PC-3 (cell line): ENCODE data around the gene MYO5C. TPM values are rescaled to one million over a fixed set of nuclear protein-coding genes. Genes with fewer than 3 reads are reported as not detected.

ENCODE experiments used
- ATAC-seq: fragments of 200-7000 bp; cut with Tn5 transposase; 2 replicates; pipeline ENCODE4 v1.9.1; 2020; ENCODE audit warnings: mild to moderate bottlenecking, moderate library complexity
- BruUV-seq: library from RNA; stranded (reverse); fragments of 400-500 nt; replicated peaks from 2 replicates; lab custom pipeline; 2021; lab: Mats Ljungman, UMichigan
- CTCF ChIA-PET: fragments of 300-600 bp; sonication (Branson Sonifier 250); formaldehyde crosslinking; loops from one replicate; lab custom pipeline; 2022; ENCODE audit warnings: antibody characterized with exemption; lab: Charles Lee
- POLR2A ChIA-PET: fragments of 300-600 bp; sonication (Branson Sonifier 250); formaldehyde crosslinking; loops from one replicate; lab custom pipeline; 2022; ENCODE audit warnings: antibody characterized with exemption; ENCODE audit not compliant: unreplicated experiment; lab: Charles Lee
- DNase-seq: peaks from one replicate; pipeline ENCODE4 v3.0.0-alpha.2; 2015
- H2AFZ ChIP-seq: fragments of 300-600 bp; sonication (generic); 2 replicates; pipeline ENCODE4 v1.6.0; 2016; ENCODE audit warnings: antibody characterized with exemption, low read length
- H3F3A ChIP-seq: fragments of 300-600 bp; sonication (generic); one replicate; pipeline ENCODE4 v1.6.0; 2017; ENCODE audit warnings: antibody characterized with exemption, low read length, control low read depth, mild to moderate bottlenecking; ENCODE audit not compliant: unreplicated experiment
- H3K27ac ChIP-seq: fragments of 300-600 bp; sonication (generic); 2 replicates; pipeline ENCODE4 v1.5.1; 2016; ENCODE audit warnings: mild to moderate bottlenecking, low read length
- H3K27me3 ChIP-seq: fragments of 300-600 bp; sonication (generic); 2 replicates; pipeline ENCODE4 v1.6.1; 2016; ENCODE audit warnings: low read length, mixed read lengths
- H3K36me3 ChIP-seq: fragments of 300-600 bp; sonication (generic); 2 replicates; pipeline ENCODE4 v1.6.1; 2016; ENCODE audit warnings: low read depth, mixed run types, low read length, mixed read lengths
- H3K4me1 ChIP-seq: fragments of 300-600 bp; sonication (generic); 2 replicates; pipeline ENCODE4 v1.5.1; 2016; ENCODE audit warnings: low read length; ENCODE audit not compliant: insufficient read depth
- H3K4me2 ChIP-seq: fragments of 300-600 bp; sonication (generic); 2 replicates; pipeline ENCODE4 v1.6.0; 2016; ENCODE audit warnings: low read length
- H3K4me3 ChIP-seq: fragments of 300-600 bp; sonication (generic); 2 replicates; pipeline ENCODE4 v1.5.1; 2016; ENCODE audit warnings: mild to moderate bottlenecking, low read length, mixed read lengths
- H3K79me2 ChIP-seq: fragments of 300-600 bp; sonication (generic); 2 replicates; pipeline ENCODE4 v1.6.1; 2017; ENCODE audit warnings: low read length, mixed read lengths
- H3K9ac ChIP-seq: fragments of 300-600 bp; sonication (generic); 2 replicates; pipeline ENCODE4 v1.6.0; 2016; ENCODE audit warnings: mild to moderate bottlenecking, low read length
- H3K9me2 ChIP-seq: fragments of 300-600 bp; sonication (generic); replicated peaks from 2 replicates; pipeline ENCODE4 v1.6.1; 2016; ENCODE audit warnings: mixed run types, low read length, mixed read lengths
- H3K9me3 ChIP-seq: fragments of 300-600 bp; sonication (generic); 2 replicates; pipeline ENCODE4 v1.6.1; 2016; ENCODE audit warnings: low read length, mixed read lengths
- H4K20me1 ChIP-seq: fragments of 300-600 bp; sonication (generic); 2 replicates; pipeline ENCODE4 v1.6.1; 2016; ENCODE audit warnings: low read length, mixed read lengths
- CTCF ChIP-seq: fragments of 300-600 bp; sonication (generic); conservative IDR thresholded peaks from 2 replicates; pipeline ENCODE4 v1.5.1; 2017; ENCODE audit warnings: antibody characterized with exemption, low read depth, mild to moderate bottlenecking, low read length
- EZH2 ChIP-seq: fragments of 300-600 bp; sonication (generic); IDR thresholded peaks from one replicate; pipeline ENCODE4 v1.6.1; 2017; ENCODE audit warnings: antibody characterized with exemption, mild to moderate bottlenecking, low read length; ENCODE audit not compliant: unreplicated experiment
- EZH2phosphoT487 ChIP-seq: fragments of 300-600 bp; sonication (generic); IDR thresholded peaks from 2 replicates; pipeline ENCODE4 v1.6.1; 2018; ENCODE audit warnings: mild to moderate bottlenecking, antibody characterized with exemption, low read length, borderline replicate concordance
- intact Hi-C: fragments of 100-400 bp; cut with micrococcal nuclease; formaldehyde crosslinking; loops from 2 replicates; pipeline ENCODE4 v1.9.0; 2023
- total RNA-seq: library from RNA; depleted of rRNA; stranded (reverse); fragments of >200 nt; gene quantifications from 2 replicates; pipeline ENCODE4 v1.2.3, GENCODE V29; 2014

Gene MYO5C
- total RNA-seq, 1 experiment from 2014 or later, result 17.7 TPM

GRCh38 chr15:52251144-52251860, 44.3 kb downstream of the MYO5C start:
- Histone ChIP-seq H3K27ac (peak overlapping the region; percentile 95), H2AFZ (no peak overlapping the region), H3K27me3 (no peaks in the 10 kb centered on the region), H4K20me1 (no peaks in the 10 kb centered on the region), H3K36me3 (peaks cover 26% of the 10 kb centered on the region), H3F3A (peaks cover 4% of the 10 kb centered on the region), H3K9me2 (no peaks in the 10 kb centered on the region), H3K9me3 (no peaks in the 10 kb centered on the region), H3K4me2 (peak overlapping the region; percentile 23), H3K4me3 (no peak overlapping the region), H3K9ac (no peak overlapping the region), H3K4me1 (peaks cover 53% of the 10 kb centered on the region), H3K79me2 (no peaks in the 10 kb centered on the region)
- ATAC-seq, result no peak
- DNase-seq, result no peak
- POLR2A ChIA-PET, result interaction anchor here (0.6 kb wide), 1 partner anchor 11 kb away, joined by 4 read pairs; no protein-coding TSS in a partner anchor
- CTCF ChIA-PET, result interaction anchor here (0.6 kb wide), 1 partner anchor 36 kb away, joined by 3 read pairs; no protein-coding TSS in a partner anchor
- intact Hi-C loops, result no loop called here
- BruUV-seq, result no TSS peak
- TF ChIP-seq EZH2phosphoT487 (no peak), EZH2 (no peak), CTCF (no peak)

DNA sequence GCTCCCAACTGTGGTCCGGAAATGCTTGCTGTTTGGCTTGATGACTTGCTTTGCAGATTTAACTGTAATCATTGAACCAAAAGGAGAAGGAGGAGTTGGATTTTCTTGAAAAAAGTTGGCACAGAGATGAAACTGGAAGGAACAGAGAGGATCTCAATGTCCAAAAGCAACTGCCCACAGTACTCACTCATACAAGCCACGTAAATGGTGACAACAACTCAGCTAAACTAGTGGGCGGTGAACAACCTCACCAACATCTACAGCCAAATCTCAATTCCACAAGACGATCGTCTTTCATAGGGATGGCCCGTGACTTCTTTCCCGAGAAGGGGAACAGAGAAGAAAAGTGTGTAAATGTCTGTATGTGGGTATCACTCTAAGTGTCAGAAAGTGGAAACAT, 48.1 kb downstream of the MYO5C start:
- Histone ChIP-seq H3K79me2 (no peaks in the 10 kb centered on the region), H3K36me3 (peaks cover 25% of the 10 kb centered on the region), H2AFZ (no peak overlapping the region), H3K4me3 (no peak overlapping the region), H3K4me1 (peaks cover 20% of the 10 kb centered on the region), H3F3A (no peaks in the 10 kb centered on the region), H3K27me3 (no peaks in the 10 kb centered on the region), H4K20me1 (no peaks in the 10 kb centered on the region), H3K4me2 (no peak overlapping the region), H3K9me3 (no peaks in the 10 kb centered on the region), H3K27ac (no peak overlapping the region), H3K9me2 (no peaks in the 10 kb centered on the region), H3K9ac (no peak overlapping the region)
- intact Hi-C loops, result no loop called here
- no TSS peak for BruUV-seq
- no peak for ATAC-seq
- ChIA-PET POLR2A (no interaction called here), CTCF (no interaction called here)
- no peak for DNase-seq
- TF ChIP-seq EZH2 (no peak), CTCF (no peak), EZH2phosphoT487 (no peak)

- CTCF ChIA-PET, result no interaction called here
- H3K4me3 ChIP-seq, result no peak overlapping the region
- H3K27me3 ChIP-seq, result no peaks in the 10 kb centered on the region
- H3K9me2 ChIP-seq, result no peaks in the 10 kb centered on the region
- H3F3A ChIP-seq, result no peaks in the 10 kb centered on the region
- H3K4me2 ChIP-seq, result no peak overlapping the region
- H4K20me1 ChIP-seq, result no peaks in the 10 kb centered on the region
- no TSS peak for BruUV-seq
- no peak for TF ChIP-seq EZH2
- no peak for TF ChIP-seq EZH2phosphoT487
- H3K27ac ChIP-seq, result no peak overlapping the region
- peaks cover 22% of the 10 kb centered on the region for H3K36me3 ChIP-seq
- H3K9me3 ChIP-seq, result no peaks in the 10 kb centered on the region
- H3K4me1 ChIP-seq, result peaks cover 14% of the 10 kb centered on the region
- no peak for ATAC-seq
- H3K79me2 ChIP-seq, result no peaks in the 10 kb centered on the region
- DNase-seq, result no peak
- H2AFZ ChIP-seq, result no peak overlapping the region
- POLR2A ChIA-PET, result no interaction called here
- intact Hi-C loops, result no loop called here
- H3K9ac ChIP-seq, result no peak overlapping the region
These were observed 48.7 kb downstream of the MYO5C start for GRCh38 chr15:52246686-52247431.
